Esophagus (tissue), 2 donors: ENCODE measurements around the gene MYOC. TPM values are rescaled to one million over a fixed set of nuclear protein-coding genes. Genes with fewer than 3 reads are reported as not detected.
A peak's percentile ranks its signal among the peaks of the same experiment; 100 is the strongest.
"Not testable (repeated sequence)": the region's sequence is repeated elsewhere in the genome, so short reads cannot be mapped to it uniquely, and the experiment has no call there.

Experiments
- H3K27ac ChIP-seq, 2 donors: one replicate each; pipeline ENCODE4 v1.5.1; 2013; ENCODE audit warnings: low read depth in 2 of 2, mild to moderate bottlenecking in 2 of 2, inconsistent platforms in 1 of 2, low read length in 1 of 2, moderate library complexity in 1 of 2
- H3K27me3 ChIP-seq, 2 donors: one replicate each; pipeline ENCODE4 v1.6.1; 2013; ENCODE audit warnings: low read length in 2 of 2, control low read depth in 1 of 2, mild to moderate bottlenecking in 1 of 2; ENCODE audit not compliant: insufficient read depth in 2 of 2, control insufficient read depth in 1 of 2
- H3K36me3 ChIP-seq, 2 donors: one replicate each; pipeline ENCODE4 v1.6.1; 2013; ENCODE audit warnings: low read length in 1 of 2; ENCODE audit not compliant: control insufficient read depth in 2 of 2, insufficient read depth in 2 of 2
- H3K4me1 ChIP-seq, 2 donors: one replicate each; pipeline ENCODE4 v1.6.1; 2013; ENCODE audit warnings: low read length in 1 of 2; ENCODE audit not compliant: control insufficient read depth in 2 of 2, insufficient read depth in 2 of 2
- H3K4me3 ChIP-seq, 2 donors: one replicate each; pipeline ENCODE4 v1.5.1; 2013; ENCODE audit warnings: low read length in 2 of 2, mild to moderate bottlenecking in 2 of 2, low read depth in 1 of 2, moderate library complexity in 1 of 2
- H3K9me3 ChIP-seq, 2 donors: one replicate each; pipeline ENCODE4 v1.6.1; 2013; ENCODE audit warnings: mild to moderate bottlenecking in 2 of 2, low read depth in 1 of 2, low read length in 1 of 2, moderate library complexity in 1 of 2; ENCODE audit not compliant: control insufficient read depth in 2 of 2, insufficient read depth in 1 of 2
- WGBS, 2 donors: extraction: QIAGEN DNeasy Blood & Tissue Kit; methylation state at CpG; one replicate each; pipeline ENCODE4 v1.1.7; 2013; 5-methylcytosine and 5-hydroxymethylcytosine counted together
- polyA plus RNA-seq, 2 donors: library from polyadenylated mRNA; stranded (reverse); fragments of 200-250 nt; gene quantifications; one replicate each; pipeline ENCODE4 v1.2.3, GENCODE V29; 2013
- donor health status: healthy with polysubstance abuse.
- donor health status: Bipolar disorder and iron deficiency.

The MYOC gene
- 1 to 10 TPM; 3.3 to 4.6 TPM for polyA plus RNA-seq

DNA sequence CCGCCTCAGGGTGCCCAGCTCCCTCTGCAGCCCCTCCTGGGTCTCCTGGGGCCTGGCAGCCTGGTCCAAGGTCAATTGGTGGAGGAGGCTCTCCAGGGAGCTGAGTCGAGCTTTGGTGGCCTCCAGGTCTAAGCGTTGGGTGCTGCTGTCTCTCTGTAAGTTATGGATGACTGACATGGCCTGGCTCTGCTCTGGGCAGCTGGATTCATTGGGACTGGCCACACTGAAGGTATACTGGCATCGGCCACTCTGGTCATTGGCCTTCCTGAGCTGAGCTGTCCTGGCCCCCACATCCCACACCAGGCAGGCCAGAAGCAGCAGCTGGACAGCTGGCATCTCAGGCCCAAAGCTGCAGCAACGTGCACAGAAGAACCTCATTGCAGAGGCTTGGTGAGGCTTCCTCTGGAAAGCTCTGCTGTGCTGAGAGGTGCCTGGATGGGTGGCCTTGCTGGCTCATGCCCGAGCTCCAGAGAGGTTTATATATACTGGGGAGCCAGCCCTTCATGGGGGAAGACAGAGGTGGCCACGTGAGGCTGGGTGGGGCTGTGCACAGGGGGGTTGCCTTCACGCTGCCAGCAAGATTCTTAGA, at the start of gene MYOC:
Gene MYOC (minus strand): TSS at position 455 of the 589 bp plus-strand sequence. CDS start 77 bp downstream, at position 378.
- no peak within 1 kb of the TSS for H3K4me3 ChIP-seq
- 67 to 70% methylated on average over 8 of the region's 8 CpGs for WGBS, 2 donors
- H3K27ac ChIP-seq: peak within 1 kb of the TSS in 1 of 2 donors; percentile 59
- H3K9me3 ChIP-seq: no peaks in the 10 kb centered on the region
- no peaks in the 10 kb centered on the region for H3K36me3 ChIP-seq
- H3K27me3 ChIP-seq: no peaks in the 10 kb centered on the region
- no peaks in the 10 kb centered on the region for H3K4me1 ChIP-seq

- 94 to 95% methylated on average over 2 of the region's 2 CpGs for WGBS, 2 donors
- no peaks in the 10 kb centered on the region for H3K36me3 ChIP-seq
- H3K4me1 ChIP-seq: no peaks in the 10 kb centered on the region
- no peaks in the 10 kb centered on the region for H3K27me3 ChIP-seq
- H3K9me3 ChIP-seq: no peaks in the 10 kb centered on the region
- H3K4me3 ChIP-seq: no peak overlapping the region
- no peak overlapping the region for H3K27ac ChIP-seq
Measured at GRCh38 chr1:171699531-171699930, 47.0 kb upstream of the MYOC start.

DNA sequence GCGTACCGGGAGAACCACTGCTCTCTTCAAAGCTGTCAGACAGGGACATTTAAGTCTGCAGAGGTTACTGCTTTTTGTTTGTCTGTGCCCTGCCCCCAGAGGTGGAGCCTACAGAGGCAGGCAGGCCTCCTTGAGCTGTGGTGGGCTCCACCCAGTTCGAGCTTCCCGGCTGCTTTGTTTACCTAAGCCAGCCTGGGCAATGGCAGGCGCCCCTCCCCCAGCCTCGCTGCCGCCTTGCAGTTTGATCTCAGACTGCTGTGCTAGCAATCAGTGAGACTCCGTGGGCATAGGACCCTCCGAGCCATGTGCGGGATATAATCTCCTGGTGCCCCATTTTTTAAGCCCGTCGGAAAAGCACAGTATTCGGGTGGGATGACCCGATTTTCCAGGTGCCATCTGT, 43.3 kb upstream of the MYOC start:
- not testable (repeated sequence) for H3K36me3 ChIP-seq, H3K4me1 ChIP-seq, H3K27me3 ChIP-seq, H3K4me3 ChIP-seq, H3K27ac ChIP-seq, H3K9me3 ChIP-seq
- WGBS, 2 donors: 88 to 94% methylated on average over 13 to 14 of the region's 14 CpGs

DNA sequence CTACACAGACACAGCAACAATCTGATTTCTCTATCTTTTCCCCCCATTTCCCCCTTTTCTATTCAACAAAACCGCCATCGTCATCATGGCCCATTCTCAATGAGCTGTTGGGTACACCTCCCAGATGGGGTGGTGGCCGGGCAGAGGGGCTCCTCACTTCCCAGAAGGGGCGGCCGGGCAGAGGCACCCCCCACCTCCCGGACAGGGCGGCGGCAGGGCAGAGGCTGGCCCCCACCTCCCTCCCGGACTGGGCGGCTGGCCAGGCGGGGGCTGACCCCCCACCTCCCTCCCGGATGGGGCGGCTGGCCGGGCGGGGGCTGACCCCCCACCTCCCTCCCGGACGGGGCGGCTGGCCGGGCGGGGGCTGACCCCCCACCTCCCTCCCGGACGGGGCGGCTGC, 41.1 kb upstream of the MYOC start:
- H3K36me3 ChIP-seq, H3K9me3 ChIP-seq, H3K4me3 ChIP-seq, H3K4me1 ChIP-seq, H3K27me3 ChIP-seq, H3K27ac ChIP-seq: not testable (repeated sequence)
- 95 to 97% methylated on average over 6 to 17 of the region's 23 CpGs for WGBS, 2 donors

DNA sequence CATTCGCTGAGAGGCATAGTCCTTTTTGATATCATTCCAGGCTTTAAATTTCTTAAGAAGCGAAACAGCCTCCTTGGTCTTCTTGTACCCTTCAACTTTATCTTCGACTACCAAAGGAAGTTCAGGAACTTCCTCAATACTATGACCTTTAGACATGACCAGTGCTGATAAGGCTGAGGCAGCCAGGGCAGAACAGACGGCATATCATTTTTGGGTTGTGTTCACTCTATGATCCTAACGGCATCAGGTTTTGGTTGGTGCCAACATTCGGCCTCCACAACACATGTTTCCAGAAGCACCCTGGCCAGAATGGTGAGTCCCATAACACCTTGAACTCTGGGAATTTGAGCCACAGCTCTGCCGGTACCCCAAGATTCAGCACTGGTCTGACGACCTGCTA, 31.4 kb upstream of the MYOC start:
- no peak overlapping the region for H3K4me3 ChIP-seq
- no peaks in the 10 kb centered on the region for H3K9me3 ChIP-seq
- H3K27me3 ChIP-seq: no peaks in the 10 kb centered on the region
- no peaks in the 10 kb centered on the region for H3K4me1 ChIP-seq
- no peak overlapping the region for H3K27ac ChIP-seq
- WGBS, 2 donors: 75% methylated on average over 8 of the region's 8 CpGs
- no peaks in the 10 kb centered on the region for H3K36me3 ChIP-seq

DNA sequence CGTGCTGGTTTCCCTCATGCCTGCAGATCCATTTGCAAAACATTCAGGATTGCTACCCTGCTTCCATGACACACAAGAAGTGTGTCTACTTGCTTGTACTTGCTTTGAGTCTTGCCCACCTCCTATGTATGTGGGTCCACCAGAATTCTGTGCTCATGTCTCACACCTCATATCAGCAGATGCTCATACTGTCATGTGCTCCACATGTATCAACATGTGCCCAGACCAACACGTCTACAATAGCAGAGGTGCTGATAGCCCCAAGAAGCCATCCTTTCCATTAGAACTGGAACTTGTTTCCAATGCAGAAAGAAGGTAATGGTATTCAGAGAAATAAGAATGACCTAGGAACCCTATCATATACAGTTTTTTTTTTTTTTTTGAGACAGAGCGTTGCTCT, 27.9 kb upstream of the MYOC start:
- Histone ChIP-seq H3K27me3 (no peaks in the 10 kb centered on the region), H3K4me3 (no peak overlapping the region), H3K9me3 (no peaks in the 10 kb centered on the region), H3K27ac (no peak overlapping the region), H3K4me1 (no peaks in the 10 kb centered on the region), H3K36me3 (no peaks in the 10 kb centered on the region)
- WGBS, 2 donors: 88 to 94% methylated on average over 3 of the region's 3 CpGs

DNA sequence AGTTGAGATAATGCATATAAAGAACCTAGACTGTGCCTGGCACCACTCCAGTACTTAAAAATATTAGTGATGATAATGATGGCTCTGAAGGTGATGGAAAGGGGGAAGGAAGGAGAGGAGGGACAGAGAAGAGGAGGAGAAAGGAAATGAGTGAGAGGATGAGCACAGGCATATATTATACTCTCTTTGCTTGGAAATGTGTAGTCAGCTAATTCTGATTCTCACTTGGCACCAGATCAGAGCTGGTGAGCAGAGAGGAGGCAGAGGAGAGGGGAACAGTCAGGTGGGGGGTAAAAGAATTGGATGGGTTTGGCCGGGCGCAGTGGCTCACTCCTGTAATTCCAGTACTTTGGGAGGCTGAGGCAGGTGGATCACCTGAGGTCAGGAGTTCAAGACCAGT, 24.3 kb upstream of the MYOC start:
- Histone ChIP-seq H3K27ac (no peak overlapping the region), H3K4me1 (no peaks in the 10 kb centered on the region), H3K9me3 (no peaks in the 10 kb centered on the region), H3K27me3 (no peaks in the 10 kb centered on the region), H3K36me3 (no peaks in the 10 kb centered on the region), H3K4me3 (no peak overlapping the region)
- WGBS, 2 donors: 88 to 89% methylated on average over 2 of the region's 2 CpGs

- H3K27ac ChIP-seq: no peak overlapping the region
- WGBS, 2 donors: 51 to 54% methylated on average over 3 of the region's 3 CpGs
- no peaks in the 10 kb centered on the region for H3K36me3 ChIP-seq
- peaks cover 0 to 4% of the 10 kb centered on the region in 2 donors for H3K9me3 ChIP-seq
- H3K27me3 ChIP-seq: no peaks in the 10 kb centered on the region
- H3K4me3 ChIP-seq: no peak overlapping the region
- no peaks in the 10 kb centered on the region for H3K4me1 ChIP-seq
Measured at GRCh38 chr1:171674431-171675405, 22.2 kb upstream of the MYOC start.

DNA sequence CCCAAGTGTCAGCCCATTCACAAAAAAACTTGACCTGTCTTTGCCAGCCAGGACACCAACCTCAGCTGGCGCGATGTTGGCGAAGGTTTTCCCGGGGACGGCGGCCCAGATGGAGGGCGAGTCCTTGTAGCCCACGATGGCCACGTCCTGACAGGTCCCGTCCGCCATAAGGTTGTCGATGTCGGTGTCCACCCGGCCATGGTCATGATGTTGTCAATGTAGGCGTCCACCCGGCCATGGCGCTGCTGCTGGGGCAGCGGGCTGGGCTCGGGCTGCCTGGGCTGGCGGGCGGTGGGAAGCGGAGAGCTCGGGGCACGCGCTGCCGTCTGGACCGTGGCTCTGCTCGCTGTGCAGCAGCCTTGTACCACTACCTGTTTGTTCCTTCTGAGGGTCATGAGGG, 18.3 kb upstream of the MYOC start:
- no peak overlapping the region for H3K27ac ChIP-seq
- 96 to 98% methylated on average over 28 of the region's 28 CpGs for WGBS, 2 donors
- H3K9me3 ChIP-seq: peaks cover 0 to 4% of the 10 kb centered on the region in 2 donors
- H3K4me1 ChIP-seq: no peaks in the 10 kb centered on the region
- no peak overlapping the region for H3K4me3 ChIP-seq
- H3K27me3 ChIP-seq: no peaks in the 10 kb centered on the region
- no peaks in the 10 kb centered on the region for H3K36me3 ChIP-seq
